ENCODE measurements around the gene NIBAN1.

DNA sequence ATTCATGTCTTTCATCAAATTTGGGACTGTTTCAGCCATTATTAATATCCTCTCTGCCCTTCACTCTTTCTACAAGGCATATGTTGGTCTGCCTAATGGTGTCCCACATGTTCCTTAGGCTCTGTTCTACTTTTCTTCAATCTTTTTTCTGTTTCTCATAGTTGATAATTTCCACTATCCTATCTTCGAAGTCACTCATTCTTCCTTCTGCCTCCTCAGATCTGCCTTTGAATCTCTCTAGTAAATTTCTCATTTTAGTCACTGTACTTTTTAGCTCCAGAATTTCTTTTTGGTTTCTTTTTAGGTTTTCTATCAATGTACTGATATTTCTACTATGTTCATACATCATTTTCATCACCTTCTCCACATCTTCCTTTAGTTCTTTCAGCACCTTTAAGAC, 20.0 kb upstream of the NIBAN1 start:
- no peak for TF ChIP-seq EP300 (IDR thresholded peaks at IDR 0.05; ENCODE audit: low read length)
- no peak for TF ChIP-seq POLR2A (conservative IDR thresholded peaks at IDR 0.05)
- TF ChIP-seq, protein P1, sequence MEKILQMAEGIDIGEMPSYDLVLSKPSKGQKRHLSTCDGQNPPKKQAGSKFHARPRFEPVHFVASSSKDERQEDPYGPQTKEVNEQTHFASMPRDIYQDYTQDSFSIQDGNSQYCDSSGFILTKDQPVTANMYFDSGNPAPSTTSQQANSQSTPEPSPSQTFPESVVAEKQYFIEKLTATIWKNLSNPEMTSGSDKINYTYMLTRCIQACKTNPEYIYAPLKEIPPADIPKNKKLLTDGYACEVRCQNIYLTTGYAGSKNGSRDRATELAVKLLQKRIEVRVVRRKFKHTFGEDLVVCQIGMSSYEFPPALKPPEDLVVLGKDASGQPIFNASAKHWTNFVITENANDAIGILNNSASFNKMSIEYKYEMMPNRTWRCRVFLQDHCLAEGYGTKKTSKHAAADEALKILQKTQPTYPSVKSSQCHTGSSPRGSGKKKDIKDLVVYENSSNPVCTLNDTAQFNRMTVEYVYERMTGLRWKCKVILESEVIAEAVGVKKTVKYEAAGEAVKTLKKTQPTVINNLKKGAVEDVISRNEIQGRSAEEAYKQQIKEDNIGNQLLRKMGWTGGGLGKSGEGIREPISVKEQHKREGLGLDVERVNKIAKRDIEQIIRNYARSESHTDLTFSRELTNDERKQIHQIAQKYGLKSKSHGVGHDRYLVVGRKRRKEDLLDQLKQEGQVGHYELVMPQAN (IDR thresholded peaks at IDR 0.05; ENCODE audit: borderline replicate concordance) = no peak
- TF ChIP-seq, protein P2, sequence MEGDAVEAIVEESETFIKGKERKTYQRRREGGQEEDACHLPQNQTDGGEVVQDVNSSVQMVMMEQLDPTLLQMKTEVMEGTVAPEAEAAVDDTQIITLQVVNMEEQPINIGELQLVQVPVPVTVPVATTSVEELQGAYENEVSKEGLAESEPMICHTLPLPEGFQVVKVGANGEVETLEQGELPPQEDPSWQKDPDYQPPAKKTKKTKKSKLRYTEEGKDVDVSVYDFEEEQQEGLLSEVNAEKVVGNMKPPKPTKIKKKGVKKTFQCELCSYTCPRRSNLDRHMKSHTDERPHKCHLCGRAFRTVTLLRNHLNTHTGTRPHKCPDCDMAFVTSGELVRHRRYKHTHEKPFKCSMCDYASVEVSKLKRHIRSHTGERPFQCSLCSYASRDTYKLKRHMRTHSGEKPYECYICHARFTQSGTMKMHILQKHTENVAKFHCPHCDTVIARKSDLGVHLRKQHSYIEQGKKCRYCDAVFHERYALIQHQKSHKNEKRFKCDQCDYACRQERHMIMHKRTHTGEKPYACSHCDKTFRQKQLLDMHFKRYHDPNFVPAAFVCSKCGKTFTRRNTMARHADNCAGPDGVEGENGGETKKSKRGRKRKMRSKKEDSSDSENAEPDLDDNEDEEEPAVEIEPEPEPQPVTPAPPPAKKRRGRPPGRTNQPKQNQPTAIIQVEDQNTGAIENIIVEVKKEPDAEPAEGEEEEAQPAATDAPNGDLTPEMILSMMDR (IDR thresholded peaks at IDR 0.05 in 2 of 3, conservative IDR thresholded peaks at IDR 0.05 in 1 of 3; ENCODE audit: insufficient read depth in 2 of 3, low read depth in 1 of 3, low read length in 3 of 3) = no peak
- TF ChIP-seq ZNF217 (CRISPR knock-in tag; IDR thresholded peaks at IDR 0.05) = no peak
- TF ChIP-seq CBX2 (IDR thresholded peaks at IDR 0.05; ENCODE audit: insufficient read depth, low read length, poor library complexity, severe bottlenecking) = no peak
- TF ChIP-seq ZNF23 (CRISPR knock-in tag; IDR thresholded peaks at IDR 0.05) = no peak
- no peak for TF ChIP-seq RAD21 (CRISPR knock-in tag; conservative IDR thresholded peaks at IDR 0.05 in 1 of 2, IDR thresholded peaks at IDR 0.05 in 1 of 2)
- TF ChIP-seq RBM22 (IDR thresholded peaks at IDR 0.05; ENCODE audit: low read depth, low read length, poor library complexity, severe bottlenecking) = no peak
- no peak for TF ChIP-seq TCF7L2 (IDR thresholded peaks at IDR 0.05; ENCODE audit: low read depth, low read length)
- no peak for TF ChIP-seq RFX5 (IDR thresholded peaks at IDR 0.05; ENCODE audit: low read depth, low read length)

Data from K562 (cell line).